ENCODE results near the gene LAMC2. TPM values are rescaled to one million over a fixed set of nuclear protein-coding genes. Genes with fewer than 3 reads are reported as not detected.
A peak's percentile ranks its signal among the peaks of the same experiment; 100 is the strongest.

Gene LAMC2
- total RNA-seq, 1 experiment from 2014 or later, result 884 TPM

- POLR2A ChIA-PET, result interaction anchor here (0.7 to 7.2 kb wide), 24 partner anchors 8 to 317 kb away, joined by 3 to 94 read pairs (median 11); partner anchors contain the start of genes LAMC2 and SMG7
- no TSS peak for BruUV-seq (replicated peaks)
- peak overlapping the region; percentile 88 for H3K27ac Mint-ChIP-seq (ENCODE audit: low read depth, unreplicated experiment)
- H3K9me3 Mint-ChIP-seq (ENCODE audit: unreplicated experiment), result no peaks in the 10 kb centered on the region
- DNase-seq (ENCODE audit: unreplicated experiment), result peak; percentile 91
- H3K36me3 Mint-ChIP-seq (ENCODE audit: insufficient read depth, unreplicated experiment), result peaks cover 6% of the 10 kb centered on the region
- peak overlapping the region; percentile 9 for H3K4me3 Mint-ChIP-seq (ENCODE audit: unreplicated experiment)
- intact Hi-C loops (cut with micrococcal nuclease), result no loop called here
- CTCF ChIA-PET, result interaction anchor here (0.6 to 9.4 kb wide), 18 partner anchors 13 to 341 kb away, joined by 3 to 253 read pairs (median 5); no protein-coding TSS in a partner anchor
- peaks cover 57% of the 10 kb centered on the region for H3K4me1 Mint-ChIP-seq (ENCODE audit: insufficient read depth, unreplicated experiment)
- H3K27me3 Mint-ChIP-seq (ENCODE audit: insufficient read depth, unreplicated experiment), result no peaks in the 10 kb centered on the region
- no peak for TF ChIP-seq CTCF (IDR thresholded peaks at IDR 0.05; ENCODE audit: unreplicated experiment)
Measured at GRCh38 chr1:183278739-183279591, 92.9 kb downstream of the LAMC2 start.

GRCh38 chr1:183279835-183280234, 93.8 kb downstream of the LAMC2 start:
- Mint-ChIP-seq H3K4me1 (ENCODE audit: insufficient read depth, unreplicated experiment) (peaks cover 56% of the 10 kb centered on the region), H3K36me3 (ENCODE audit: insufficient read depth, unreplicated experiment) (peaks cover 6% of the 10 kb centered on the region), H3K4me3 (ENCODE audit: unreplicated experiment) (peak overlapping the region; percentile 27), H3K27me3 (ENCODE audit: insufficient read depth, unreplicated experiment) (no peaks in the 10 kb centered on the region), H3K27ac (ENCODE audit: low read depth, unreplicated experiment) (peak overlapping the region; percentile 88), H3K9me3 (ENCODE audit: unreplicated experiment) (no peaks in the 10 kb centered on the region)
- DNase-seq (ENCODE audit: unreplicated experiment), result peak; percentile 99
- TF ChIP-seq CTCF (IDR thresholded peaks at IDR 0.05; ENCODE audit: unreplicated experiment), result no peak
- intact Hi-C loops (cut with micrococcal nuclease), result loop anchor here (2.0 to 5.0 kb wide), 2 partner anchors 93 to 637 kb away; partner anchors contain the start of gene LAMC2
- no TSS peak for BruUV-seq (replicated peaks)
- CTCF ChIA-PET, result interaction anchor here (0.6 to 9.4 kb wide), 22 partner anchors 10 to 340 kb away, joined by 3 to 253 read pairs (median 5); partner anchors contain the start of gene LAMC2
- POLR2A ChIA-PET, result interaction anchor here (0.6 to 7.2 kb wide), 29 partner anchors 9 to 1238 kb away, joined by 3 to 94 read pairs (median 7); partner anchors contain the start of genes LAMC2 and SMG7

GRCh38 chr1:183281039-183281438, 95.0 kb downstream of the LAMC2 start:
- Mint-ChIP-seq H3K27ac (ENCODE audit: low read depth, unreplicated experiment) (peak overlapping the region; percentile 60), H3K4me1 (ENCODE audit: insufficient read depth, unreplicated experiment) (peaks cover 56% of the 10 kb centered on the region), H3K36me3 (ENCODE audit: insufficient read depth, unreplicated experiment) (peaks cover 6% of the 10 kb centered on the region), H3K9me3 (ENCODE audit: unreplicated experiment) (no peaks in the 10 kb centered on the region), H3K4me3 (ENCODE audit: unreplicated experiment) (no peak overlapping the region), H3K27me3 (ENCODE audit: insufficient read depth, unreplicated experiment) (no peaks in the 10 kb centered on the region)
- intact Hi-C loops (cut with micrococcal nuclease), result loop anchor here (1.0 to 5.0 kb wide), 10 partner anchors 37 to 636 kb away; partner anchors contain the start of gene LAMC2
- DNase-seq (ENCODE audit: unreplicated experiment), result peak; percentile 96
- no TSS peak for BruUV-seq (replicated peaks)
- POLR2A ChIA-PET, result interaction anchor here (0.6 to 7.2 kb wide), 25 partner anchors 9 to 1343 kb away, joined by 3 to 94 read pairs (median 5); no protein-coding TSS in a partner anchor
- TF ChIP-seq CTCF (IDR thresholded peaks at IDR 0.05; ENCODE audit: unreplicated experiment), result no peak
- CTCF ChIA-PET, result interaction anchor here (0.6 to 9.4 kb wide), 48 partner anchors 9 to 411 kb away, joined by 3 to 253 read pairs (median 5); partner anchors contain the start of gene LAMC2

Data from MCF 10A (cell line).